H9 (cell line): ENCODE results near the gene IL1RL2. TPM values are rescaled to one million over a fixed set of nuclear protein-coding genes. Genes with fewer than 3 reads are reported as not detected.

Source experiments
- DNase-seq: peaks from one replicate; pipeline ENCODE4 v3.0.0-alpha.2; 2017
- H2AFZ ChIP-seq: one replicate; pipeline ENCODE4 v1.6.1; 2013; ENCODE audit warnings: mild to moderate bottlenecking, low read length, control low read depth, moderate library complexity
- H2AK5ac ChIP-seq: 2 replicates; pipeline ENCODE4 v1.6.1; 2013; ENCODE audit warnings: low read length, control low read depth, mixed read lengths; ENCODE audit not compliant: insufficient read length
- H2BK120ac ChIP-seq: one replicate; pipeline ENCODE4 v1.6.1; 2013; ENCODE audit warnings: low read depth, mild to moderate bottlenecking, low read length, control low read depth, inconsistent platforms; ENCODE audit not compliant: poor library complexity, severe bottlenecking
- H2BK12ac ChIP-seq: 2 replicates; pipeline ENCODE4 v1.6.1; 2013; ENCODE audit warnings: low read length, control low read depth, mixed read lengths, low read depth; ENCODE audit not compliant: insufficient read length
- H2BK15ac ChIP-seq: 2 replicates; pipeline ENCODE4 v1.6.1; 2013; ENCODE audit warnings: low read depth, low read length, control low read depth
- H2BK20ac ChIP-seq: one replicate; pipeline ENCODE4 v1.6.1; 2013; ENCODE audit warnings: low read depth, mild to moderate bottlenecking, low read length, control low read depth, inconsistent platforms; ENCODE audit not compliant: poor library complexity, severe bottlenecking
- H2BK5ac ChIP-seq: 2 replicates; pipeline ENCODE4 v1.6.1; 2013; ENCODE audit warnings: low read length, control low read depth, mixed read lengths; ENCODE audit not compliant: insufficient read length
- H3K14ac ChIP-seq: 2 replicates; pipeline ENCODE4 v1.6.1; 2013; ENCODE audit warnings: low read length, control low read depth; ENCODE audit not compliant: insufficient read depth
- H3K18ac ChIP-seq: 2 replicates; pipeline ENCODE4 v1.6.1; 2013; ENCODE audit warnings: low read depth, mild to moderate bottlenecking, mixed read lengths, low read length, control low read depth; ENCODE audit not compliant: insufficient read length
- H3K23ac ChIP-seq: 2 replicates; pipeline ENCODE4 v1.6.1; 2013; ENCODE audit warnings: low read length, control low read depth, mixed read lengths, low read depth; ENCODE audit not compliant: insufficient read length
- H3K23me2 ChIP-seq: 2 replicates; pipeline ENCODE4 v1.6.1; 2013; ENCODE audit warnings: low read depth, mild to moderate bottlenecking, mixed read lengths, low read length, control low read depth; ENCODE audit not compliant: insufficient read length, poor library complexity, severe bottlenecking
- H3K27ac ChIP-seq: 2 replicates; pipeline ENCODE4 v1.5.1; 2013; ENCODE audit warnings: low read length, control low read depth, mixed read lengths, low read depth; ENCODE audit not compliant: insufficient read length
- H3K27me3 ChIP-seq: 2 replicates; pipeline ENCODE4 v1.6.1; 2013; ENCODE audit warnings: low read length, control low read depth, inconsistent platforms; ENCODE audit not compliant: insufficient read depth
- H3K4ac ChIP-seq: 2 replicates; pipeline ENCODE4 v1.6.1; 2013; ENCODE audit warnings: low read depth, mild to moderate bottlenecking, control low read depth, inconsistent platforms, low read length, moderate library complexity
- H3K4me1 ChIP-seq: 2 replicates; pipeline ENCODE4 v1.6.1; 2013; ENCODE audit warnings: low read length, control low read depth, inconsistent platforms; ENCODE audit not compliant: insufficient read depth
- H3K4me2 ChIP-seq: 2 replicates; pipeline ENCODE4 v1.6.1; 2013; ENCODE audit warnings: low read length, control low read depth, mixed read lengths; ENCODE audit not compliant: insufficient read length, insufficient read depth
- H3K56ac ChIP-seq: 2 replicates; pipeline ENCODE4 v1.6.1; 2013; ENCODE audit warnings: low read depth, mild to moderate bottlenecking, mixed read lengths, low read length, control low read depth; ENCODE audit not compliant: insufficient read length
- H3K79me1 ChIP-seq: 2 replicates; pipeline ENCODE4 v1.6.1; 2013; ENCODE audit warnings: low read depth, mild to moderate bottlenecking, moderate library complexity, low read length, control low read depth, inconsistent platforms; ENCODE audit not compliant: insufficient read depth, poor library complexity, severe bottlenecking
- H3K79me2 ChIP-seq: 2 replicates; pipeline ENCODE4 v1.6.1; 2013; ENCODE audit warnings: low read length, control low read depth, inconsistent platforms; ENCODE audit not compliant: insufficient read depth
- H3K9ac ChIP-seq: 2 replicates; pipeline ENCODE4 v1.6.1; 2013; ENCODE audit warnings: low read length, control low read depth, mixed read lengths; ENCODE audit not compliant: insufficient read length; ENCODE audit errors: extremely low read depth
- H3K9me3 ChIP-seq: one replicate; pipeline ENCODE4 v1.6.1; 2013; ENCODE audit warnings: low read depth, low read length, inconsistent platforms; ENCODE audit not compliant: control insufficient read depth
- H3T11ph ChIP-seq: one replicate; pipeline ENCODE4 v1.6.1; 2013; ENCODE audit warnings: mild to moderate bottlenecking, low read length, control low read depth, inconsistent platforms
- H4K20me1 ChIP-seq: one replicate; pipeline ENCODE4 v1.6.1; 2013; ENCODE audit not compliant: control insufficient read depth, insufficient read length, insufficient read depth
- H4K5ac ChIP-seq: 2 replicates; pipeline ENCODE4 v1.6.1; 2013; ENCODE audit warnings: low read depth, mild to moderate bottlenecking, mixed read lengths, low read length, control low read depth; ENCODE audit not compliant: insufficient read length
- H4K8ac ChIP-seq: replicated peaks from 2 replicates; pipeline ENCODE4 v1.6.1; 2013; ENCODE audit warnings: low read length, control low read depth, mixed read lengths, low read depth; ENCODE audit not compliant: insufficient read length
- H4K91ac ChIP-seq: 2 replicates; pipeline ENCODE4 v1.6.1; 2013; ENCODE audit warnings: low read depth, mild to moderate bottlenecking, moderate library complexity, mixed read lengths, low read length, control low read depth; ENCODE audit not compliant: insufficient read length
- H3K27ac Mint-ChIP-seq, 3 experiments: 2 replicates in 2 of 3; 3 replicates in 1 of 3; pipeline ENCODE4 v1.8.0; 2020 to 2021; ENCODE audit warnings: mixed read lengths in 3 of 3, mild to moderate bottlenecking in 1 of 3, moderate library complexity in 1 of 3
- H3K27me3 Mint-ChIP-seq: 2 replicates; pipeline ENCODE4 v1.8.0; 2021; ENCODE audit warnings: low read depth, mild to moderate bottlenecking, moderate library complexity, mixed read lengths
- H3K36me3 Mint-ChIP-seq, 3 experiments: 2 replicates in 2 of 3; 3 replicates in 1 of 3; pipeline ENCODE4 v1.8.0; 2020 to 2021; ENCODE audit warnings: low read depth in 3 of 3, mixed read lengths in 3 of 3; ENCODE audit not compliant: insufficient read depth in 1 of 3
- H3K4me1 Mint-ChIP-seq, 2 experiments: 2 replicates each; pipeline ENCODE4 v1.8.0; 2020; ENCODE audit warnings: mixed read lengths in 2 of 2
- H3K4me3 Mint-ChIP-seq, 2 experiments: 2 replicates in 1 of 2; 3 replicates in 1 of 2; pipeline ENCODE4 v1.8.0; 2020 to 2021; ENCODE audit warnings: mild to moderate bottlenecking in 2 of 2, mixed read lengths in 2 of 2, moderate library complexity in 1 of 2
- H3K9me3 Mint-ChIP-seq, 2 experiments: 2 replicates in 1 of 2; 3 replicates in 1 of 2; pipeline ENCODE4 v1.8.0; 2020; ENCODE audit warnings: mild to moderate bottlenecking in 2 of 2, mixed read lengths in 2 of 2, moderate library complexity in 1 of 2
- CTCF ChIP-seq: fragments of 200-600 bp; sonication (generic); conservative IDR thresholded peaks from 3 replicates; pipeline ENCODE4 v1.8.0; 2021; ENCODE audit warnings: antibody characterized with exemption, mild to moderate bottlenecking
- WGBS: extraction: QIAGEN DNeasy Blood & Tissue Kit; methylation state at CpG from one replicate; pipeline ENCODE4 v1.1.7; 2013; ENCODE audit warnings: missing lambda C conversion rate, low lambda C conversion rate, mixed read lengths; ENCODE audit not compliant: insufficient read length; ENCODE audit errors: extremely low coverage; 5-methylcytosine and 5-hydroxymethylcytosine counted together
- total RNA-seq: library from RNA; stranded (reverse); gene quantifications from 2 replicates; pipeline ENCODE4 v1.2.1, GENCODE V29; 2021

Gene IL1RL2
- total RNA-seq, 1 experiment from 2014 or later = not detected

DNA sequence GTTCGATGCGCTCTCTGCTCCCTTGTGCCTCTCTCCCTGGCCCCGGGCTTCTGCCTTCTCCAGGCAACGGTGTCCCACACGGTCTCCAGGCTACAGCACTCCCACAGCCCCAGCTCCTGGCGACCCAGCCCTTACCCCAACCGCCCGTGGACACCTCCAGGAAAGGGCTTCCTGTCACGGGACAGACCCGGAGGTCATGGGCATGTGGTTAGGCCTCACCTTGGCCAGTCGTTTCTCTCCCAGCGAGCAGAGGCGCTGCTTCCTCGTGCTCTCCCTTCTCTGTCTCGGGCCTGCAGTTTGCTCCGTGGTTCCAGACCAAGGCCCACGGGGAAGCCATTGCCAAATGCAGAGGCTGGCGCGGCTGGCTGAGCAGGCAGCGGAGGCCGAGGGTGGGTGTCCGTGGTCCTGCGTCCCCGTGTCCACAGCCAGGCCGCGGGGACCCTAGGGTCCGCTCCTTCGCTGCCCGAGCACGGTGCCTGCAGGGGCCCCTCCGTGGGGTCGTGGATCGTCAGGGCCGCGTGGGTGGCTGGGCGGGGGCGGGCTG is 63.5 kb downstream of the IL1RL2 start:
- no peak overlapping the region for H3T11ph ChIP-seq
- no peaks in the 10 kb centered on the region for H3K79me1 ChIP-seq
- H3K14ac ChIP-seq = no peak overlapping the region; the same call in 1 of the 2 replicates
- no peak overlapping the region for H3K23ac ChIP-seq
- H2AFZ ChIP-seq = no peak overlapping the region
- no peak overlapping the region for H3K18ac ChIP-seq
- DNase-seq = no peak
- no peak overlapping the region for H3K56ac ChIP-seq
- H2BK5ac ChIP-seq = no peak overlapping the region
- H3K9me3 Mint-ChIP-seq = no peaks in the 10 kb centered on the region
- H4K91ac ChIP-seq = no peak overlapping the region
- H3K4me2 ChIP-seq = peak overlapping the region; percentile 77
- no peak overlapping the region for H4K8ac ChIP-seq
- no peak overlapping the region for H3K4ac ChIP-seq
- H3K27me3 ChIP-seq = no peaks in the 10 kb centered on the region; the same call in 1 of the 2 replicates
- H2BK120ac ChIP-seq = no peak overlapping the region
- H3K27ac ChIP-seq = no peak overlapping the region
- H4K5ac ChIP-seq = no peak overlapping the region
- no peak overlapping the region for H3K4me3 Mint-ChIP-seq
- H3K4me1 ChIP-seq = no peaks in the 10 kb centered on the region
- H3K23me2 ChIP-seq = peaks cover 5% of the 10 kb centered on the region
- no peak overlapping the region for H3K9ac ChIP-seq
- no peak for TF ChIP-seq CTCF
- H2BK15ac ChIP-seq = no peak overlapping the region
- H4K20me1 ChIP-seq = no peaks in the 10 kb centered on the region
- no peak overlapping the region for H2AK5ac ChIP-seq
- no peak overlapping the region for H2BK20ac ChIP-seq
- WGBS = no CpG with 5 or more reads among the region's 37 CpGs
- no peaks in the 10 kb centered on the region for H3K79me2 ChIP-seq
- H3K27me3 Mint-ChIP-seq = peaks cover 45% of the 10 kb centered on the region
- no peaks in the 10 kb centered on the region for H3K36me3 Mint-ChIP-seq
- no peak overlapping the region for H3K27ac Mint-ChIP-seq
- peaks cover 2 to 5% of the 10 kb centered on the region in 2 experiments; a peak in 2 of 4 replicates for H3K4me1 Mint-ChIP-seq
- H3K9me3 ChIP-seq = no peaks in the 10 kb centered on the region
- H2BK12ac ChIP-seq = no peak overlapping the region
